Neural cell (in vitro differentiated cells): ENCODE data around the gene C3.

Source experiments
- CTCF ChIP-seq: fragments of 450-650 bp; IDR thresholded peaks from 2 replicates; pipeline ENCODE4 v1.5.1; 2014; ENCODE audit warnings: antibody characterized with exemption, mild to moderate bottlenecking, moderate library complexity; ENCODE audit not compliant: poor library complexity, severe bottlenecking
- EP300 ChIP-seq: fragments of 450-650 bp; conservative IDR thresholded peaks from 2 replicates; pipeline ENCODE4 v1.6.1; 2014; ENCODE audit warnings: antibody characterized with exemption, mild to moderate bottlenecking, moderate library complexity; ENCODE audit not compliant: poor library complexity, severe bottlenecking
- EZH2 ChIP-seq: fragments of 200-600, 300-800 bp; shearing (Covaris generic), sonication (generic); IDR thresholded peaks from 2 replicates; pipeline ENCODE4 v1.6.1; 2014; ENCODE audit warnings: antibody characterized with exemption, low read length, borderline replicate concordance, mild to moderate bottlenecking; ENCODE audit not compliant: insufficient read depth, poor library complexity, severe bottlenecking
- MXI1 ChIP-seq: fragments of 450-650 bp; conservative IDR thresholded peaks from 2 replicates; pipeline ENCODE4 v1.6.1; 2014; ENCODE audit warnings: antibody characterized with exemption, mild to moderate bottlenecking; ENCODE audit not compliant: poor library complexity, severe bottlenecking
- POLR2AphosphoS5 ChIP-seq: IDR thresholded peaks from 2 replicates; pipeline ENCODE4 v1.6.1; 2012
- REST ChIP-seq: IDR thresholded peaks from 2 replicates; pipeline ENCODE4 v1.6.1; 2012; ENCODE audit warnings: borderline replicate concordance

- TF ChIP-seq CTCF (no peak), REST (no peak), POLR2AphosphoS5 (no peak), EZH2 (no peak), EP300 (no peak), MXI1 (no peak)
Measured at GRCh38 chr19:6707011-6707657, 13.3 kb downstream of the C3 start.
